Transverse colon (tissue), 3 donors: ENCODE data around the gene SLC5A2.

Experiments used
- EP300 ChIP-seq: sonication (generic); formaldehyde crosslinking; IDR thresholded peaks from one replicate; pipeline ENCODE4 v1.6.1; 2017; ENCODE audit warnings: antibody characterized with exemption, low read depth
- POLR2A ChIP-seq: fragments of 450-650 bp; IDR thresholded peaks from one replicate; pipeline ENCODE4 v1.6.1; 2016; ENCODE audit warnings: antibody characterized with exemption, mild to moderate bottlenecking, moderate library complexity
- TF ChIP-seq, protein P1 (sequence below), 5 experiments: fragments of 200-600 bp in 3 of 5; fragments of 450-650 bp in 2 of 5; sonication (generic) in 3 of 5; IDR thresholded peaks; 1 replicate in 2 of 5; 2 replicates in 3 of 5; pipeline ENCODE4 v1.5.1; 2016 to 2017; ENCODE audit warnings: antibody characterized with exemption in 5 of 5, inconsistent platforms in 3 of 5, mild to moderate bottlenecking in 2 of 5, moderate library complexity in 1 of 5

DNA sequence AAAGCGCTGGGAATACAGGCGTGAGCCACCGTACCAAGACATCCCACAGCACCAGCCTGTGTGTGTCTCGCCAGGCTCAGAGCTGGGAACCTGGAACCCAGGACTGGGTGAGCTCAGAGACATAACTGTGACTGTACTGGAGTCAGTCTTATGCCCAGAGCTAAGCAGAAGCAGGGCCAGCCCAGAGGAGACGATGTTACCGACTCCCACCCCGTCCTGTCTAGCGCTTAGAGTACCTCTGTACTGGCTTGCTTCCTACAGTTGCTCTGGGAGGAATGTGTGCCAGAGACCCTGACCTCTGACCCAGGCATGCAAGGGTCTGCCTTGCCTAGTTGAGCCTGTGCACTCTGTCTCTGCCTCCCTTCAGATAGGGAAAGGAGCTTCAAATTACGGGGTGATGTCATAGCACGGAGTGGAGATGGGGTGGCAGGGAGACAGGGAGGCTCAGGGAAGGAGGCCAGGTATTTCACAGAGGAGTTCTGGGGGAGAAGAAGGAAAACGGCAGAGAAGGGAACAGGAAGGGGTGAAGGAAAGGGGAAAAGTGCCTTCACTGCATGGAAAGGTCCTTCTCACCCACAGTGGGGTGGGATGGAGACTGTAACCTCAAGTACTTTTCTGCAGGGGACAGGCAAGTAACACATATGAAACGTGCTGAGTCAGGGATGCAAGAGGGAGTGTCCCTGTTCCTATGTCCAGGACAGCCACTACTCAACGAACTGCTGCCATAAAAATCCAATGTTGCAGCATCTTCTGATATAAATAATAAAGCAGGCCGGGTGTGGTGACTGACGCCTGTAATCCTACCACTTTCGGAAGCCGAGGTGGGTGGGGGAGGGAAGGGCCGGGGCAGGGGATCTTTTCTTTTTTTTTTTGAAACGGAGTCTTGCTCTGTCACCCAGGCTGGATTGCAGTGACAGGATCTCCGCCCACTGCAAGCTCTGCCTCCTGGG, 29.4 kb upstream of the SLC5A2 start:
- TF ChIP-seq, protein P1, sequence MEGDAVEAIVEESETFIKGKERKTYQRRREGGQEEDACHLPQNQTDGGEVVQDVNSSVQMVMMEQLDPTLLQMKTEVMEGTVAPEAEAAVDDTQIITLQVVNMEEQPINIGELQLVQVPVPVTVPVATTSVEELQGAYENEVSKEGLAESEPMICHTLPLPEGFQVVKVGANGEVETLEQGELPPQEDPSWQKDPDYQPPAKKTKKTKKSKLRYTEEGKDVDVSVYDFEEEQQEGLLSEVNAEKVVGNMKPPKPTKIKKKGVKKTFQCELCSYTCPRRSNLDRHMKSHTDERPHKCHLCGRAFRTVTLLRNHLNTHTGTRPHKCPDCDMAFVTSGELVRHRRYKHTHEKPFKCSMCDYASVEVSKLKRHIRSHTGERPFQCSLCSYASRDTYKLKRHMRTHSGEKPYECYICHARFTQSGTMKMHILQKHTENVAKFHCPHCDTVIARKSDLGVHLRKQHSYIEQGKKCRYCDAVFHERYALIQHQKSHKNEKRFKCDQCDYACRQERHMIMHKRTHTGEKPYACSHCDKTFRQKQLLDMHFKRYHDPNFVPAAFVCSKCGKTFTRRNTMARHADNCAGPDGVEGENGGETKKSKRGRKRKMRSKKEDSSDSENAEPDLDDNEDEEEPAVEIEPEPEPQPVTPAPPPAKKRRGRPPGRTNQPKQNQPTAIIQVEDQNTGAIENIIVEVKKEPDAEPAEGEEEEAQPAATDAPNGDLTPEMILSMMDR (IDR thresholded peaks at IDR 0.05): no peak
- TF ChIP-seq POLR2A (no peak), EP300 (no peak)
